Measurements from ENCODE around the gene EHBP1.

EHBP1 gene

GRCh38 chr2:62705007-62705829 is at the start of gene EHBP1:
TSS of gene EHBP1 (plus strand) at chr2:62705713. CDS start at chr2:62707192, 1,479 bp downstream.
- in situ Hi-C loops (cut with MboI; ENCODE audit: low pct_unique_long_range_greater_than_20kb, low sequenced_read_pairs, unreplicated experiment): no loop called here
- peak; percentile 98 for DNase-seq (ENCODE audit: low spot score)
- no peak for TF ChIP-seq CTCF (IDR thresholded peaks at IDR 0.05; ENCODE audit: extremely low read depth, insufficient read depth, missing control alignments)

GRCh38 chr2:62657783-62658182 is 47.7 kb upstream of the EHBP1 start:
- no peak for DNase-seq (ENCODE audit: low spot score)
- in situ Hi-C loops (cut with MboI; ENCODE audit: low pct_unique_long_range_greater_than_20kb, low sequenced_read_pairs, unreplicated experiment): no loop called here
- no peak for TF ChIP-seq CTCF (IDR thresholded peaks at IDR 0.05; ENCODE audit: extremely low read depth, insufficient read depth, missing control alignments)

GRCh38 chr2:62658891-62659290 is 46.6 kb upstream of the EHBP1 start:
- no peak for TF ChIP-seq CTCF (IDR thresholded peaks at IDR 0.05; ENCODE audit: extremely low read depth, insufficient read depth, missing control alignments)
- in situ Hi-C loops (cut with MboI; ENCODE audit: low pct_unique_long_range_greater_than_20kb, low sequenced_read_pairs, unreplicated experiment): no loop called here
- DNase-seq (ENCODE audit: low spot score): no peak

GRCh38 chr2:62660087-62660486 is 45.4 kb upstream of the EHBP1 start:
- TF ChIP-seq CTCF (IDR thresholded peaks at IDR 0.05; ENCODE audit: extremely low read depth, insufficient read depth, missing control alignments): no peak
- peak; percentile 28 for DNase-seq (ENCODE audit: low spot score)
- in situ Hi-C loops (cut with MboI; ENCODE audit: low pct_unique_long_range_greater_than_20kb, low sequenced_read_pairs, unreplicated experiment): no loop called here

- peak; percentile 10 for DNase-seq (ENCODE audit: low spot score)
- in situ Hi-C loops (cut with MboI; ENCODE audit: low pct_unique_long_range_greater_than_20kb, low sequenced_read_pairs, unreplicated experiment): no loop called here
- no peak for TF ChIP-seq CTCF (IDR thresholded peaks at IDR 0.05; ENCODE audit: extremely low read depth, insufficient read depth, missing control alignments)
Measured at GRCh38 chr2:62660582-62661262, 44.8 kb upstream of the EHBP1 start.

- no peak for DNase-seq (ENCODE audit: low spot score)
- in situ Hi-C loops (cut with MboI; ENCODE audit: low pct_unique_long_range_greater_than_20kb, low sequenced_read_pairs, unreplicated experiment): no loop called here
- TF ChIP-seq CTCF (IDR thresholded peaks at IDR 0.05; ENCODE audit: extremely low read depth, insufficient read depth, missing control alignments): no peak
Measured at GRCh38 chr2:62661263-62661635, 44.3 kb upstream of the EHBP1 start.

All from GM13977 (cell line).